Vagina (tissue), 2 donors: ENCODE data around the gene AHI1. TPM values are rescaled to one million over a fixed set of nuclear protein-coding genes. Genes with fewer than 3 reads are reported as not detected.

Experiments used
- DNase-seq, 2 donors: peaks; one replicate each; pipeline ENCODE4 v3.0.0-alpha.2; 2017; ENCODE audit errors: extremely low spot score in 2 of 2
- H3K27ac ChIP-seq: fragments of 200-600 bp; sonication (generic); one replicate; pipeline ENCODE4 v1.5.1; 2019
- H3K27me3 ChIP-seq: fragments of 200-600 bp; sonication (generic); one replicate; pipeline ENCODE4 v1.5.1; 2019
- H3K36me3 ChIP-seq, 2 donors: fragments of 200-600 bp; sonication (generic); one replicate each; pipeline ENCODE4 v1.5.1; 2017 to 2019
- H3K4me1 ChIP-seq: fragments of 200-600 bp; sonication (generic); one replicate; pipeline ENCODE4 v1.5.1; 2019
- H3K4me3 ChIP-seq, 2 donors: fragments of 200-600 bp; sonication (generic); 1 replicate in 1 of 2; 2 replicates in 1 of 2; pipeline ENCODE4 v1.5.1; 2016 to 2019
- H3K9me3 ChIP-seq: fragments of 200-600 bp; sonication (generic); one replicate; pipeline ENCODE4 v1.5.1; 2019
- POLR2A ChIP-seq, 2 donors: fragments of 450-650 bp; IDR thresholded peaks; one replicate each; pipeline ENCODE4 v1.6.1; 2017; ENCODE audit warnings: antibody characterized with exemption in 2 of 2, mild to moderate bottlenecking in 2 of 2, moderate library complexity in 2 of 2
- POLR2AphosphoS5 ChIP-seq, 2 donors: sonication (generic); formaldehyde crosslinking; IDR thresholded peaks; one replicate each; pipeline ENCODE4 v1.9.0; 2017; ENCODE audit warnings: antibody characterized with exemption in 2 of 2, mild to moderate bottlenecking in 2 of 2, low read depth in 1 of 2; ENCODE audit not compliant: insufficient read depth in 1 of 2
- intact Hi-C: fragments of 100-400 bp; cut with DNase I; formaldehyde crosslinking; loops from one replicate; pipeline ENCODE4 v1.15.1; 2023
- total RNA-seq: library from RNA; depleted of rRNA; stranded (reverse); fragments of >200 nt; gene quantifications from one replicate; pipeline ENCODE4 v1.2.3, GENCODE V29; 2016
- TF ChIP-seq, protein P1 (sequence below), 3 experiments: fragments of 450-650 bp in 2 of 3; fragments of 200-600 bp in 1 of 3; sonication (generic) in 1 of 3; IDR thresholded peaks; one replicate each; pipeline ENCODE4 v1.5.1; 2017 to 2019; ENCODE audit warnings: antibody characterized with exemption in 3 of 3, mild to moderate bottlenecking in 2 of 3, moderate library complexity in 2 of 3

AHI1 gene
- total RNA-seq, 1 donor from 2014 or later = 28.7 TPM

GRCh38 chr6:135268740-135269139 lies 228.8 kb downstream of the AHI1 start:
- no peaks in the 10 kb centered on the region for H3K4me1 ChIP-seq
- intact Hi-C loops = no loop called here
- H3K4me3 ChIP-seq = no peak overlapping the region
- H3K9me3 ChIP-seq = no peaks in the 10 kb centered on the region
- H3K36me3 ChIP-seq = no peaks in the 10 kb centered on the region
- no peak overlapping the region for H3K27ac ChIP-seq
- TF ChIP-seq, protein P1, sequence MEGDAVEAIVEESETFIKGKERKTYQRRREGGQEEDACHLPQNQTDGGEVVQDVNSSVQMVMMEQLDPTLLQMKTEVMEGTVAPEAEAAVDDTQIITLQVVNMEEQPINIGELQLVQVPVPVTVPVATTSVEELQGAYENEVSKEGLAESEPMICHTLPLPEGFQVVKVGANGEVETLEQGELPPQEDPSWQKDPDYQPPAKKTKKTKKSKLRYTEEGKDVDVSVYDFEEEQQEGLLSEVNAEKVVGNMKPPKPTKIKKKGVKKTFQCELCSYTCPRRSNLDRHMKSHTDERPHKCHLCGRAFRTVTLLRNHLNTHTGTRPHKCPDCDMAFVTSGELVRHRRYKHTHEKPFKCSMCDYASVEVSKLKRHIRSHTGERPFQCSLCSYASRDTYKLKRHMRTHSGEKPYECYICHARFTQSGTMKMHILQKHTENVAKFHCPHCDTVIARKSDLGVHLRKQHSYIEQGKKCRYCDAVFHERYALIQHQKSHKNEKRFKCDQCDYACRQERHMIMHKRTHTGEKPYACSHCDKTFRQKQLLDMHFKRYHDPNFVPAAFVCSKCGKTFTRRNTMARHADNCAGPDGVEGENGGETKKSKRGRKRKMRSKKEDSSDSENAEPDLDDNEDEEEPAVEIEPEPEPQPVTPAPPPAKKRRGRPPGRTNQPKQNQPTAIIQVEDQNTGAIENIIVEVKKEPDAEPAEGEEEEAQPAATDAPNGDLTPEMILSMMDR (IDR thresholded peaks at IDR 0.05) = no peak
- no peak for TF ChIP-seq POLR2AphosphoS5 (IDR thresholded peaks at IDR 0.05; ENCODE audit: insufficient read depth in 1 of 2, low read depth in 1 of 2)
- no peak for TF ChIP-seq POLR2A (IDR thresholded peaks at IDR 0.05)
- no peaks in the 10 kb centered on the region for H3K27me3 ChIP-seq
- no peak for DNase-seq

- intact Hi-C loops = no loop called here
Measured at GRCh38 chr6:135268263-135268662, 229.3 kb downstream of the AHI1 start.

DNA sequence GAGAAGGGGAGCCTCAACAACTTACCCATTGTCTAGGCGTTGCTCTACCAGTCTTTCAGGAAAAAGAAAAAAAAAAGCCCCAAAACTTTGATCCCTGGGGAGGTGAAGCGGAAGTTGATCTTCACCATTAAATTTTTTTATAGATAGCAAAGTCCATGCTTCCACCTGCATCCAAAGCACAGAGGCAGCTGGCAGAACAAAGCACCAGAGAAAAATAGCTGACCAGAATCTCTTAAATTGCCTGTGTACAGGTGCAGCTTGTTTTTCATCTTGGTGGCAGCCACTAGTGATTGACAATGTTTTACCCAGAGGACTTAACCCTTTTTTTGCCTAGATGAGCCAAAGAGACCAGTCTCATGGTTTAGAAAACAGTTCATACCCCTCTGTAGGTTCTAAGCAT lies 230.5 kb downstream of the AHI1 start:
- no peak overlapping the region for H3K27ac ChIP-seq
- no peak overlapping the region for H3K4me3 ChIP-seq
- no peak for TF ChIP-seq POLR2AphosphoS5 (IDR thresholded peaks at IDR 0.05; ENCODE audit: insufficient read depth in 1 of 2, low read depth in 1 of 2)
- TF ChIP-seq, protein P1 (IDR thresholded peaks at IDR 0.05) = no peak
- TF ChIP-seq POLR2A (IDR thresholded peaks at IDR 0.05) = no peak
- no peaks in the 10 kb centered on the region for H3K27me3 ChIP-seq
- H3K9me3 ChIP-seq = no peaks in the 10 kb centered on the region
- no peak for DNase-seq
- intact Hi-C loops = no loop called here
- H3K36me3 ChIP-seq = no peaks in the 10 kb centered on the region
- no peaks in the 10 kb centered on the region for H3K4me1 ChIP-seq

More at GRCh38 chr6:135268263-135268662, 229.3 kb downstream of the AHI1 start:
- Histone ChIP-seq H3K36me3 (no peaks in the 10 kb centered on the region), H3K4me3 (no peak overlapping the region), H3K9me3 (no peaks in the 10 kb centered on the region), H3K27me3 (no peaks in the 10 kb centered on the region), H3K4me1 (no peaks in the 10 kb centered on the region), H3K27ac (no peak overlapping the region)
- DNase-seq = no peak
- TF ChIP-seq, protein P1 (IDR thresholded peaks at IDR 0.05) = no peak
- TF ChIP-seq POLR2A (IDR thresholded peaks at IDR 0.05) (no peak), POLR2AphosphoS5 (IDR thresholded peaks at IDR 0.05; ENCODE audit: insufficient read depth in 1 of 2, low read depth in 1 of 2) (no peak)

DNA sequence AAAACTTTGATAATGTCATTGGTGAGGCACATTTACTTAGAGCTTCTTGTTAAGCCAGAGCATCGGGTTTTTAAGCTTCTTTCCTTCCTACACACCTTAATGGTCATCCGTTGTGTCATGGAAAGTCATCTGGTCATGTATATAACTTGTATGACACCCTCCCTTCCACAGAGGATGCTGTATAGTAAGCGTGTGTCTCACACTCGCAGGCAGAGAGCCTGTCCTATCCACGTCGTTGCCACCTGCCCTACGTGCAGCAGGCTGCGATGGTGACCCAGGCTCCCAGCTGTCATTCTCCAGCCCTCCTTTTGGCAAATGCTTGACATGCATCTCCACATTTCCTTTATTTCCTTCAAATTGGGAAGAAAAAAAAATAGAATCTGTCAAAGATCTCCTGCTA lies 230.9 kb downstream of the AHI1 start:
- H3K4me3 ChIP-seq = no peak overlapping the region
- no peaks in the 10 kb centered on the region for H3K4me1 ChIP-seq
- no peaks in the 10 kb centered on the region for H3K36me3 ChIP-seq
- no peak for DNase-seq
- TF ChIP-seq, protein P1 (IDR thresholded peaks at IDR 0.05) = no peak
- TF ChIP-seq POLR2A (IDR thresholded peaks at IDR 0.05) (no peak), POLR2AphosphoS5 (IDR thresholded peaks at IDR 0.05; ENCODE audit: insufficient read depth in 1 of 2, low read depth in 1 of 2) (no peak)
- H3K9me3 ChIP-seq = no peaks in the 10 kb centered on the region
- intact Hi-C loops = no loop called here
- no peaks in the 10 kb centered on the region for H3K27me3 ChIP-seq
- no peak overlapping the region for H3K27ac ChIP-seq

- no peak for DNase-seq
- H3K4me3 ChIP-seq = no peak overlapping the region
- intact Hi-C loops = no loop called here
- TF ChIP-seq, protein P1 (IDR thresholded peaks at IDR 0.05) = no peak
- no peak for TF ChIP-seq POLR2AphosphoS5 (IDR thresholded peaks at IDR 0.05; ENCODE audit: insufficient read depth in 1 of 2, low read depth in 1 of 2)
- no peak for TF ChIP-seq POLR2A (IDR thresholded peaks at IDR 0.05)
- H3K27me3 ChIP-seq = no peaks in the 10 kb centered on the region
- no peaks in the 10 kb centered on the region for H3K9me3 ChIP-seq
- no peaks in the 10 kb centered on the region for H3K36me3 ChIP-seq
- H3K4me1 ChIP-seq = no peaks in the 10 kb centered on the region
- H3K27ac ChIP-seq = no peak overlapping the region
Measured at GRCh38 chr6:135265278-135265677, 232.3 kb downstream of the AHI1 start.
